Esophagus squamous epithelium (tissue), 5 donors: Measurements from ENCODE around the gene NIPA2. TPM values are rescaled to one million over a fixed set of nuclear protein-coding genes. Genes with fewer than 3 reads are reported as not detected.

Experiments used
- DNase-seq: peaks from one replicate; lab custom pipeline; 2025; lab: John Stamatoyannopoulos, UW
- H3K27ac ChIP-seq, 4 donors: fragments of 200-600 bp; sonication (generic); one replicate each; pipeline ENCODE4 v1.5.1; 2016 to 2019; ENCODE audit warnings: mild to moderate bottlenecking in 1 of 4
- H3K27me3 ChIP-seq, 4 donors: fragments of 200-600 bp; sonication (generic); 1 replicate in 3 of 4; 2 replicates in 1 of 4; pipeline versions ENCODE4 v1.5.1 to v1.6.0; 2017 to 2021; ENCODE audit warnings: antibody characterized with exemption in 1 of 4
- H3K36me3 ChIP-seq, 3 donors: fragments of 200-600 bp; sonication (generic); one replicate each; pipeline ENCODE4 v1.5.1; 2016 to 2019
- H3K4me1 ChIP-seq, 3 donors: fragments of 200-600 bp; sonication (generic); one replicate each; pipeline ENCODE4 v1.5.1; 2017 to 2019
- H3K4me3 ChIP-seq, 4 donors: fragments of 200-600 bp; sonication (generic); 1 replicate in 3 of 4; 2 replicates in 1 of 4; pipeline ENCODE4 v1.5.1; 2016 to 2019; ENCODE audit warnings: mild to moderate bottlenecking in 2 of 4, moderate library complexity in 1 of 4
- H3K9me3 ChIP-seq, 3 donors: fragments of 200-600 bp; sonication (generic); one replicate each; pipeline ENCODE4 v1.5.1; 2016 to 2019
- POLR2A ChIP-seq, 4 donors: fragments of 450-650 bp; IDR thresholded peaks; one replicate each; pipeline ENCODE4 v1.6.1; 2017; ENCODE audit warnings: antibody characterized with exemption in 4 of 4, mild to moderate bottlenecking in 4 of 4, moderate library complexity in 3 of 4
- WGBS, 2 donors: methylation state at CpG; one replicate each; pipeline ENCODE4 v1.1.5; 2018; 5-methylcytosine and 5-hydroxymethylcytosine counted together
- intact Hi-C: fragments of 100-400 bp; cut with DNase I; formaldehyde crosslinking; loops from one replicate; pipeline ENCODE4 v1.15.0; 2022
- total RNA-seq, 4 donors: library from RNA; depleted of rRNA; stranded (reverse); fragments of >200 nt; gene quantifications; one replicate each; pipeline ENCODE4 v1.1.0, GENCODE V29; 2016
- TF ChIP-seq, protein P1 (sequence below), 6 experiments: fragments of 450-650 bp in 4 of 6; fragments of 200-600 bp in 2 of 6; sonication (generic) in 2 of 6; IDR thresholded peaks; one replicate each; pipeline ENCODE4 v1.5.1; 2016 to 2019; ENCODE audit warnings: antibody characterized with exemption in 6 of 6, mild to moderate bottlenecking in 4 of 6, moderate library complexity in 4 of 6
- donor health status: DM: yes; HTN: yes; CAD: no.

The NIPA2 gene
- total RNA-seq, 4 donors from 2014 or later = 32.3 to 68.0 (median 55.1) TPM

- peaks cover 0 to 99% (median 18%) of the 10 kb centered on the region in 3 donors for H3K36me3 ChIP-seq
- H3K27me3 ChIP-seq = no peaks in the 10 kb centered on the region
- H3K4me3 ChIP-seq = no peak overlapping the region
- no peaks in the 10 kb centered on the region for H3K9me3 ChIP-seq
- no peak for DNase-seq
- WGBS, 2 donors = 85 to 93% methylated on average over 1 to 3 of the region's 3 CpGs
- no peak for TF ChIP-seq POLR2A (IDR thresholded peaks at IDR 0.05)
- TF ChIP-seq, protein P1, sequence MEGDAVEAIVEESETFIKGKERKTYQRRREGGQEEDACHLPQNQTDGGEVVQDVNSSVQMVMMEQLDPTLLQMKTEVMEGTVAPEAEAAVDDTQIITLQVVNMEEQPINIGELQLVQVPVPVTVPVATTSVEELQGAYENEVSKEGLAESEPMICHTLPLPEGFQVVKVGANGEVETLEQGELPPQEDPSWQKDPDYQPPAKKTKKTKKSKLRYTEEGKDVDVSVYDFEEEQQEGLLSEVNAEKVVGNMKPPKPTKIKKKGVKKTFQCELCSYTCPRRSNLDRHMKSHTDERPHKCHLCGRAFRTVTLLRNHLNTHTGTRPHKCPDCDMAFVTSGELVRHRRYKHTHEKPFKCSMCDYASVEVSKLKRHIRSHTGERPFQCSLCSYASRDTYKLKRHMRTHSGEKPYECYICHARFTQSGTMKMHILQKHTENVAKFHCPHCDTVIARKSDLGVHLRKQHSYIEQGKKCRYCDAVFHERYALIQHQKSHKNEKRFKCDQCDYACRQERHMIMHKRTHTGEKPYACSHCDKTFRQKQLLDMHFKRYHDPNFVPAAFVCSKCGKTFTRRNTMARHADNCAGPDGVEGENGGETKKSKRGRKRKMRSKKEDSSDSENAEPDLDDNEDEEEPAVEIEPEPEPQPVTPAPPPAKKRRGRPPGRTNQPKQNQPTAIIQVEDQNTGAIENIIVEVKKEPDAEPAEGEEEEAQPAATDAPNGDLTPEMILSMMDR (IDR thresholded peaks at IDR 0.05) = no peak
- intact Hi-C loops = no loop called here
- H3K4me1 ChIP-seq = peaks cover 0 to under 1% (median 0%) of the 10 kb centered on the region in 3 donors
- no peak overlapping the region for H3K27ac ChIP-seq
These were observed 24.9 kb downstream of the NIPA2 start for GRCh38 chr15:22863356-22863755.

DNA sequence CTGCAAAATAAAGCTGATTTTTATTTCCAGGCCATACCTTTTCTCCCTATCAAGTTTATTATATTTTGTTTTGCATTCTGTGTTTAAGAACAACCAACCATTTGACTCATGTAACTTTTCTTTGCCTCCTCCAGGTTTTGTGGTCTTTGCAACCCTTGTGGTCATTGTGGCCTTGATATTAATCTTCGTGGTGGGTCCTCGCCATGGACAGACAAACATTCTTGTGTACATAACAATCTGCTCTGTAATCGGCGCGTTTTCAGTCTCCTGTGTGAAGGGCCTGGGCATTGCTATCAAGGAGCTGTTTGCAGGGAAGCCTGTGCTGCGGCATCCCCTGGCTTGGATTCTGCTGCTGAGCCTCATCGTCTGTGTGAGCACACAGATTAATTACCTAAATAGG is 27.6 kb downstream of the NIPA2 start:
- Histone ChIP-seq H3K36me3 (peaks cover 0 to 99% (median 35%) of the 10 kb centered on the region in 3 donors), H3K4me1 (peaks cover 0 to 4% (median 0%) of the 10 kb centered on the region in 3 donors), H3K9me3 (no peaks in the 10 kb centered on the region), H3K27ac (no peak overlapping the region), H3K4me3 (no peak overlapping the region), H3K27me3 (no peaks in the 10 kb centered on the region)
- intact Hi-C loops = no loop called here
- TF ChIP-seq, protein P1 (IDR thresholded peaks at IDR 0.05) = no peak
- no peak for TF ChIP-seq POLR2A (IDR thresholded peaks at IDR 0.05)
- no peak for DNase-seq
- 89 to 91% methylated on average over 7 of the region's 7 CpGs for WGBS, 2 donors

DNA sequence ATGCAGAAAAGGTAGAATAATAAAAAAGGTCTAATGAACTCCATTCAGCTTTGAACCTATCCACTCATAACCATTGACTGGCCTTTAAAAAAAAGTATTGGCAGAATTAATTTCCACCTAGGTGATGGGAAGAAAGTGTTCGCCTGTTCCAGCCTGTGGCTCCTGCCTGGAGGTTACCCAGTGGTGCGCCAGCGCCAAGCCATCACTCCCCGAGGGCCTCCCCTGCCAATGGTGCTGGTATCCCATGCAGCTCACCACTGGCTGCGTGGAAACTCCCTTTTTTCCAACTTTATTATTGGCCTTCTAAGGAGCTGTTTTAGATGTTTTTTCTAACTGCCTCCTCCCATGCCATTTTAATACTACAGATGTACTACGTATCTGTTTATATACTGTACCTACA is 29.4 kb downstream of the NIPA2 start:
- intact Hi-C loops = no loop called here
- DNase-seq = no peak
- H3K36me3 ChIP-seq = peaks cover 7 to 100% (median 37%) of the 10 kb centered on the region in 3 donors
- H3K27ac ChIP-seq = no peak overlapping the region
- TF ChIP-seq, protein P1 (IDR thresholded peaks at IDR 0.05) = no peak
- H3K27me3 ChIP-seq = no peaks in the 10 kb centered on the region
- H3K9me3 ChIP-seq = no peaks in the 10 kb centered on the region
- WGBS, 2 donors = 68 to 90% methylated on average over 6 of the region's 6 CpGs
- peaks cover 0 to 4% (median 0%) of the 10 kb centered on the region in 3 donors for H3K4me1 ChIP-seq
- no peak overlapping the region for H3K4me3 ChIP-seq

DNA sequence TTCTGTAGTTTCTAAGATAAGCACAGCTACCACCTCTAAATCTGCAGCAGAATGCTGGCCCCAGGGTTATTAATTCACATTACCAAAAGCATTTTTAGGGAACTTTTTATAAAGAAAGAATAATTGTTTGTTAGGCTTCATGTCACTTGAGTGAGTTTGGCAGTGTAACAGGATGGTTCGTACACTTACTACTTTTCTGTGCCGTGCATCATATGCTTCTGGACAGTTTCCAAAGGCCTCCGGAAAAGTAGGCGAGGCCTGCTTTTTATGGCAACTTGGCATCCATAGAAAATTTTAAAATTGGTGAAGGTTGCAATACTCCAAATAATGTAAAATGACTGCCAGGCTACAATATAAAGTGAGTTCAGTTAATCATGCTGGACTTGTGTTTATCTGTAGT is 30.0 kb downstream of the NIPA2 start:
- H3K36me3 ChIP-seq = peaks cover 13 to 100% (median 41%) of the 10 kb centered on the region in 3 donors
- 55 to 58% methylated on average over 4 of the region's 4 CpGs for WGBS, 2 donors

GRCh38 chr15:22868928-22869327 is 30.5 kb downstream of the NIPA2 start:
- intact Hi-C loops = no loop called here
- Histone ChIP-seq H3K4me1 (peaks cover 0 to 11% (median 0%) of the 10 kb centered on the region in 3 donors), H3K36me3 (peaks cover 17 to 100% (median 45%) of the 10 kb centered on the region in 3 donors), H3K9me3 (no peaks in the 10 kb centered on the region), H3K27ac (no peak overlapping the region), H3K4me3 (no peak overlapping the region), H3K27me3 (no peaks in the 10 kb centered on the region)
- no peak for DNase-seq
- 71 to 81% methylated on average over 5 of the region's 9 CpGs for WGBS, 2 donors
- no peak for TF ChIP-seq POLR2A (IDR thresholded peaks at IDR 0.05)
- TF ChIP-seq, protein P1 (IDR thresholded peaks at IDR 0.05) = no peak

More for the DNA sequence above, 30.0 kb downstream of the NIPA2 start:
- Histone ChIP-seq H3K4me3 (no peak overlapping the region), H3K4me1 (peaks cover 0 to 10% (median 0%) of the 10 kb centered on the region in 3 donors), H3K27ac (no peak overlapping the region), H3K27me3 (no peaks in the 10 kb centered on the region), H3K9me3 (no peaks in the 10 kb centered on the region)
- DNase-seq = no peak
- TF ChIP-seq, protein P1 (IDR thresholded peaks at IDR 0.05) = no peak
- no peak for TF ChIP-seq POLR2A (IDR thresholded peaks at IDR 0.05)
- intact Hi-C loops = no loop called here
